Testis (tissue), 2 donors: Measurements from ENCODE around the gene ZBTB20.

Experiments
- CTCF ChIP-seq, 3 experiments: fragments of 450-650 bp in 2 of 3; fragments of 200-600 bp in 1 of 3; sonication (generic) in 1 of 3; IDR thresholded peaks; one replicate each; pipeline ENCODE4 v1.5.1; 2016 to 2019; ENCODE audit warnings: antibody characterized with exemption in 3 of 3, mild to moderate bottlenecking in 2 of 3, moderate library complexity in 1 of 3
- POLR2A ChIP-seq: fragments of 450-650 bp; IDR thresholded peaks from one replicate; pipeline ENCODE4 v1.6.1; 2017; ENCODE audit warnings: antibody characterized with exemption, mild to moderate bottlenecking, moderate library complexity

- no peak for TF ChIP-seq CTCF (IDR thresholded peaks at IDR 0.05)
- TF ChIP-seq POLR2A = no peak
Observed at GRCh38 chr3:114356525-114356924, 790.6 kb downstream of the ZBTB20 start.
